Small intestine (tissue), 7 donors: ENCODE results near the gene CAMTA1. TPM values are rescaled to one million over a fixed set of nuclear protein-coding genes. Genes with fewer than 3 reads are reported as not detected.

Experiments
- DNase-seq, 2 donors: peaks; one replicate each; pipeline versions ENCODE4 v3.0.0 to v3.0.0-alpha.2; 2013
- FAIRE-seq: peaks from 2 replicates; lab custom pipeline; 2012; peaks lifted over from hg19 to GRCh38; lab: Jason Lieb, UNC
- H3K27ac ChIP-seq, 3 donors: one replicate each; pipeline ENCODE4 v1.5.1; 2013; ENCODE audit warnings: low read length in 2 of 3, mild to moderate bottlenecking in 2 of 3, control low read depth in 1 of 3, inconsistent platforms in 1 of 3, low read depth in 1 of 3, moderate library complexity in 1 of 3
- H3K27me3 ChIP-seq, 3 donors: one replicate each; pipeline ENCODE4 v1.6.1; 2013; ENCODE audit warnings: low read length in 3 of 3, inconsistent platforms in 1 of 3; ENCODE audit not compliant: control insufficient read depth in 3 of 3, insufficient read depth in 3 of 3
- H3K36me3 ChIP-seq, 3 donors: one replicate each; pipeline ENCODE4 v1.6.1; 2013; ENCODE audit warnings: low read length in 3 of 3, inconsistent platforms in 1 of 3, low read depth in 1 of 3, mild to moderate bottlenecking in 1 of 3, moderate library complexity in 1 of 3; ENCODE audit not compliant: control insufficient read depth in 3 of 3, insufficient read depth in 2 of 3
- H3K4me1 ChIP-seq, 3 donors: one replicate each; pipeline ENCODE4 v1.6.1; 2013; ENCODE audit warnings: low read length in 2 of 3, inconsistent platforms in 1 of 3, low read depth in 1 of 3, mild to moderate bottlenecking in 1 of 3, moderate library complexity in 1 of 3; ENCODE audit not compliant: control insufficient read depth in 3 of 3, insufficient read depth in 2 of 3
- H3K4me3 ChIP-seq, 3 donors: one replicate each; pipeline ENCODE4 v1.5.1; 2013; ENCODE audit warnings: low read length in 3 of 3, control low read depth in 1 of 3, inconsistent platforms in 1 of 3, low read depth in 1 of 3, mild to moderate bottlenecking in 1 of 3, moderate library complexity in 1 of 3
- H3K9me3 ChIP-seq, 2 donors: one replicate each; pipeline ENCODE4 v1.6.1; 2013; ENCODE audit warnings: low read depth in 1 of 2, low read length in 1 of 2; ENCODE audit not compliant: control insufficient read depth in 2 of 2, insufficient read depth in 1 of 2
- WGBS, 3 donors: extraction: QIAGEN DNeasy Blood & Tissue Kit; methylation state at CpG; one replicate each; pipeline ENCODE4 v1.1.7; 2013; 5-methylcytosine and 5-hydroxymethylcytosine counted together
- polyA plus RNA-seq, 4 donors: library from polyadenylated mRNA; stranded (reverse) in 3 of 4; unstranded in 1 of 4; fragments of 200-250 nt in 3 of 4; fragments of 120-200 nt in 1 of 4; gene quantifications; one replicate each; pipeline versions ENCODE4 v1.2.1 to v1.2.3, GENCODE V29; 2013
- donor health status: healthy with polysubstance abuse.
- donor health status: control.
- donor health status: control.
- donor health status: Bipolar disorder and iron deficiency.
- donor health status: healthy.

CAMTA1 gene
- polyA plus RNA-seq, 4 donors = 57.6 to 177 (median 147) TPM

DNA sequence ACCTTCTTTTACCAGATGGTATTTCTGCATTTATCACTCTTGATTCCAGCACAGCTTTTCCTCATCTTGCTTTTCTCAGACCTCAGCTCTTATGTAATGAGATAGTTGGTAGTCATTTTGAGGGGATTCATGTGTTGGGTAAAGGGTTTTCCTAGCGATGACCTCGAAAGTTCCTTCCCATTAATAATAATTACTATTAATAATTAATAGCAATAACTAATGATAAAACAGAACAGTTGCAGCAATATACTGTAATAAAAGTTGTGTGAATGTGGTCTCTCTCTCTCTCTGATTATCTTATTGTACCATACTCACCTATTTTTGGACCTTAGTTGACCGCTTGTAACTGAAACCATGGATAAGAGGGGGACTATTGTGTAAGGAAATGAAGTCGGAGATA, 14.2 kb downstream of the CAMTA1 start:
- 22 to 72% (median 37%) methylated on average over 4 of the region's 4 CpGs for WGBS, 3 donors
- Histone ChIP-seq H3K4me3 (no peak overlapping the region), H3K4me1 (peaks cover 7 to 17% (median 13%) of the 10 kb centered on the region in 3 donors), H3K27me3 (no peaks in the 10 kb centered on the region), H3K27ac (peak overlapping the region in 2 of 3 donors; percentile 29 to 30), H3K9me3 (no peaks in the 10 kb centered on the region), H3K36me3 (peaks cover 0 to 19% (median 0%) of the 10 kb centered on the region in 3 donors)
- no peak for FAIRE-seq
- peak in 1 of 2 donors; percentile 32 for DNase-seq

DNA sequence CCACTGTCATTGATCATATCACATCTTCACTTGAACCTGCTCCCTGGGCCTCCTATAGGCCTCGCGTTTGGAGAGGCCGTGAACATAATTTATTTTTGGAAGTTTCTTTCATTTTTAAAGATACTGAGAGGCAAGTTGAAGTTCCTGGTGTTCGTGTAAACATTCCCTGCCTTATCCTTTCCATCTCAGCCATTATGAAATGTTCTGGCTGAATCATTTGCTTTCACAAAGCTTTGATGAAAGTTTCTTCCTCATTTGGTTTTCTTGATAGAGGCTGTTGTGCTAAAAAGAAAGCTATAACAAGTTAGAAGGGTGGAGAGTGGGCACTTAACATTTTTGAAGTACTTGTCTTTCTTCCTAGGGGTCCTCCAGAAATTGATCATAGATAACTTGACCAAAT, 15.5 kb downstream of the CAMTA1 start:
- H3K9me3 ChIP-seq = no peaks in the 10 kb centered on the region
- WGBS, 3 donors = 18 to 29% (median 25%) methylated on average over 4 of the region's 4 CpGs
- DNase-seq = peak in 1 of 2 donors; percentile 43
- H3K4me1 ChIP-seq = peaks cover 7 to 16% (median 15%) of the 10 kb centered on the region in 3 donors
- peaks cover 0 to 17% (median 0%) of the 10 kb centered on the region in 3 donors for H3K36me3 ChIP-seq
- no peak for FAIRE-seq
- H3K4me3 ChIP-seq = no peak overlapping the region
- H3K27ac ChIP-seq = peak overlapping the region in 1 of 3 donors; percentile 9
- no peaks in the 10 kb centered on the region for H3K27me3 ChIP-seq

DNA sequence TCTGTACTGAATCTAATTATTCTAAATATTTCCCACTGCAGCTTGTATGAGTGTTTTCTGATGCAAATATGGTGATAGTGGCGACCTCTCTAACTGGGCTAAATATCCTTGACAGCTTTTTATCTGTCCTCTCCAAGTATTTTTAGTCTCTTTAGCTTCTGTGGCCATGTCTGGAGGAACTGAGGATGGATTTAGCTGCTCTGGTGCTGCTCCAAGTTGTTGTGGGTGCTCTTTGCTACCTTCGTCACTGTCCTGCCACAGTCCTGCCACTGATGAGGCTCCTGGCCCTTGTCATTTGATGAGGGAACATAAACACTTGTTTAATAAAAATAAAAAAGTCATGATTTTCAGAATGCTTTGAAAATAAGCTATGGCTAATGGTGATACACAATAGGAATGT, 15.9 kb downstream of the CAMTA1 start:
- Histone ChIP-seq H3K27me3 (no peaks in the 10 kb centered on the region), H3K9me3 (no peaks in the 10 kb centered on the region), H3K36me3 (peaks cover 0 to 14% (median 0%) of the 10 kb centered on the region in 3 donors), H3K27ac (peak overlapping the region in 2 of 3 donors; percentile 9 to 24), H3K4me1 (peaks cover 7 to 16% (median 15%) of the 10 kb centered on the region in 3 donors), H3K4me3 (no peak overlapping the region)
- DNase-seq (no peak), FAIRE-seq (no peak)
- 92 to 97% (median 92%) methylated on average over 2 of the region's 2 CpGs for WGBS, 3 donors

DNA sequence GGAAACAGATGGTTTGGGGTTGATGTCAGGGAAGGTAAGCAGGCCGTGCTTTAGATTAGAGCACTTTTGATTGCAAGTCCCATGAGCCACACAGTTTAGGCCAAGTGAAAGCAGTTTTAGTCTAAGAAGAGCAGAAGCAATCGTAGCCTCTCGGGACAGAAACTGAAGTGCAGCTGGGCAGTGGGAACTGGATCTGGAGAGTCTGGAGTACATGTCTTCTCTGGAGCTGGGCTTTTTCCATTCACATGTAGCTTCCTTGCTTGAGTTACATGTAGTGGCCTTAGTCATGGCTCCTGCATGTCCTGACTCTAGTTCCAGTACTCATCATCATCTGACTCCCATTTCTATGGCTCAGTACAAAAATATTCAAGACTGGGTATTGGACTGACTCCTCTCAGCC, 16.7 kb downstream of the CAMTA1 start:
- DNase-seq (no peak), FAIRE-seq (no peak)
- Histone ChIP-seq H3K4me3 (no peak overlapping the region), H3K9me3 (no peaks in the 10 kb centered on the region), H3K27me3 (no peaks in the 10 kb centered on the region), H3K4me1 (peaks cover 8 to 21% (median 19%) of the 10 kb centered on the region in 3 donors), H3K27ac (peak overlapping the region in 1 of 3 donors; percentile 45), H3K36me3 (peaks cover 0 to 12% (median 0%) of the 10 kb centered on the region in 3 donors)
- 54 to 88% (median 66%) methylated on average over 3 of the region's 3 CpGs for WGBS, 3 donors

DNA sequence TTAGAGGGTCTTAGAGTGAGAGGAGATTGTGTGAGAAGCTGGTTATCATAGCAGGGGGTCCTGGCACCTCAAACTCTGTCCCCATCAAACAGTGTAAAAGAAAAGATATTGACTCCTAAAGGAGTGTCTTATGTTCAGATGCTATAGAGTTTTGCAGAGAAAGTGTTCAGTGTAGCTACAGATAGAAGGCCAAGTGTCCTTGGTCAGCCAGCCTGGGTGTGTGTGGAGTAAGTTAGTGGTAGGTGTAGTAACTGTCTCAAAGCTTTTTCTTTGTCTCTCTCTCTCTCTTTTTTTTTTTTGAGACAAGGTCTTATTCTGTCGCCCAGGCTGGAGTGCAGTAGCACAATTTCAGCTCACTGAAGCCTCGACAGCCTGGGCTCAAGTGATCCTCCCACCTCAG, 17.2 kb downstream of the CAMTA1 start:
- peaks cover 8 to 22% (median 21%) of the 10 kb centered on the region in 3 donors for H3K4me1 ChIP-seq

DNA sequence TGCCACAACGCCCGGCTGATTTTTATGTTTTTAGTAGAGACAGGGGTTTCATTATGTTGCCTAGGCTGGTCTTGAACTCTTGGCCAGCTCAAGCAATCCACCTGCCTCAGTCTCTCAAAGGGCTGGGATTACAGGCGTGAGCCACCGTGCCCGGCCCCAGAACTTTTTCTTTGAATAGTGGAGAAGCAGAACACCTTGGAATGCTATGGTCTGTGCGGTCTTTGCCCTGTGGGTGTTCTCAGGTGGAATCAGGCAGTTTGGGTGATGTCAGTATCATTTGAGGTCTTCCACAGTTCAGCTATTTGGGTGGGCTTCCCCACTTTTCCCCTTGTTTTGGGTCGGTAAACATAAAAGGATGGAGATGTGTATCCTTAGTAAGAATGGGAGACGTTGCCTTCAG, 17.6 kb downstream of the CAMTA1 start:
- Histone ChIP-seq H3K4me1 (peaks cover 8 to 24% (median 23%) of the 10 kb centered on the region in 3 donors), H3K27me3 (no peaks in the 10 kb centered on the region), H3K27ac (no peak overlapping the region), H3K4me3 (no peak overlapping the region), H3K9me3 (no peaks in the 10 kb centered on the region), H3K36me3 (peaks cover 0 to 9% (median 0%) of the 10 kb centered on the region in 3 donors)
- WGBS, 3 donors = 84 to 89% (median 87%) methylated on average over 8 of the region's 8 CpGs
- DNase-seq (no peak), FAIRE-seq (no peak)

More for the DNA sequence above, 17.2 kb downstream of the CAMTA1 start:
- no peaks in the 10 kb centered on the region for H3K27me3 ChIP-seq
- H3K36me3 ChIP-seq = peaks cover 0 to 10% (median 0%) of the 10 kb centered on the region in 3 donors
- DNase-seq = no peak
- H3K4me3 ChIP-seq = no peak overlapping the region
- 90 to 95% (median 90%) methylated on average over 2 of the region's 2 CpGs for WGBS, 3 donors
- no peak for FAIRE-seq
- H3K9me3 ChIP-seq = no peaks in the 10 kb centered on the region
- H3K27ac ChIP-seq = peak overlapping the region in 1 of 3 donors; percentile 45

DNA sequence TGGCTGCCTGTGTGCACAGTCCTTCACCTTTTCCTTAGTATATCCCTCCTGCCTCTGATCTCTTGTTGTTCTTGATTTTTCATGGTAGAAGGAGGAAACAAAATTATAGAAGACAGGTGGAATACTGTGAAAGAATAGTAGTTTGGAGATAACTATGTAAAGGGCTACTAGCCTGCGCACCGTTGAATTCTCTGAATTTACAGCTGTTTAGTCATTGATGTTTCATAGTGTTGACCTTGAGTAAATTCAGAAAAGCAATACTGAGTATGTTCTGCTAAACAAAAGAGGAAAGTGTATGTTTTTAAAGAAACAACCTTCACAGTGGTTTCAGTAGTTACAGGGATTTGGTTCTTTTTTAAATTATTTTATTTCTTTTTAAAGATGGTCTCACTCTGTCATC, 18.1 kb downstream of the CAMTA1 start:
- Histone ChIP-seq H3K4me1 (peaks cover 8 to 29% (median 24%) of the 10 kb centered on the region in 3 donors), H3K9me3 (no peaks in the 10 kb centered on the region), H3K4me3 (no peak overlapping the region), H3K27ac (no peak overlapping the region), H3K27me3 (no peaks in the 10 kb centered on the region), H3K36me3 (peaks cover 0 to 7% (median 0%) of the 10 kb centered on the region in 3 donors)
- FAIRE-seq (no peak), DNase-seq (no peak)
- 59 to 72% (median 72%) methylated on average over 2 of the region's 2 CpGs for WGBS, 3 donors

DNA sequence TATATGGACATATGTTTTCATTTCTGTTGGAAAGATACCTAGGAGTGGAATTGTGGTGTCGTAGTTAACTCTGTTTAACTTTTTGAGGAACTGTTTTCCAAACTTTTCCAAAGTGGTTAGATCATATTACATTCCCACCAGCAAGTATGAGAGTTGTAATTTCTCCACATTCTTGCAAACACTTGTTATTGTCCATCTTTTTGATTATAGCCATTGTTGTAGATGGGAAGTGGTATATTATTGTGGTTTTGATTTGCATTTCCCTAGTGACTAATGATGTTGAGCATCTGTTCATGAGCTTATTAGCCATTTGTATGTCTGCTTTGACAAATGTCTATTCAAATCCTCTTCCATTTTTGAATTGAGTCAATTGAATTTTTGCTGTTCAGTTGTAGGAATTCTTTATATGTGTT, 19.8 kb downstream of the CAMTA1 start:
- DNase-seq = no peak
- Histone ChIP-seq H3K36me3 (peaks cover 0 to 3% (median 0%) of the 10 kb centered on the region in 3 donors), H3K4me1 (peaks cover 9 to 25% (median 24%) of the 10 kb centered on the region in 3 donors), H3K27me3 (no peaks in the 10 kb centered on the region), H3K27ac (no peak overlapping the region), H3K9me3 (no peaks in the 10 kb centered on the region), H3K4me3 (no peak overlapping the region)
- 72 to 91% (median 87%) methylated on average over 1 of the region's 1 CpG for WGBS, 3 donors
- FAIRE-seq = no peak
